CD4-positive, alpha-beta T cell treated with Interleukin-12 subunit alpha and Interleukin-12 subunit beta, for 1 hour (primary cell): Measurements from ENCODE around the gene ZNF396.
A peak's percentile ranks its signal among the peaks of the same experiment; 100 is the strongest.

Source experiments
- DNase-seq: peaks from one replicate; pipeline ENCODE4 v3.0.0-alpha.2; 2020

Gene ZNF396

DNA sequence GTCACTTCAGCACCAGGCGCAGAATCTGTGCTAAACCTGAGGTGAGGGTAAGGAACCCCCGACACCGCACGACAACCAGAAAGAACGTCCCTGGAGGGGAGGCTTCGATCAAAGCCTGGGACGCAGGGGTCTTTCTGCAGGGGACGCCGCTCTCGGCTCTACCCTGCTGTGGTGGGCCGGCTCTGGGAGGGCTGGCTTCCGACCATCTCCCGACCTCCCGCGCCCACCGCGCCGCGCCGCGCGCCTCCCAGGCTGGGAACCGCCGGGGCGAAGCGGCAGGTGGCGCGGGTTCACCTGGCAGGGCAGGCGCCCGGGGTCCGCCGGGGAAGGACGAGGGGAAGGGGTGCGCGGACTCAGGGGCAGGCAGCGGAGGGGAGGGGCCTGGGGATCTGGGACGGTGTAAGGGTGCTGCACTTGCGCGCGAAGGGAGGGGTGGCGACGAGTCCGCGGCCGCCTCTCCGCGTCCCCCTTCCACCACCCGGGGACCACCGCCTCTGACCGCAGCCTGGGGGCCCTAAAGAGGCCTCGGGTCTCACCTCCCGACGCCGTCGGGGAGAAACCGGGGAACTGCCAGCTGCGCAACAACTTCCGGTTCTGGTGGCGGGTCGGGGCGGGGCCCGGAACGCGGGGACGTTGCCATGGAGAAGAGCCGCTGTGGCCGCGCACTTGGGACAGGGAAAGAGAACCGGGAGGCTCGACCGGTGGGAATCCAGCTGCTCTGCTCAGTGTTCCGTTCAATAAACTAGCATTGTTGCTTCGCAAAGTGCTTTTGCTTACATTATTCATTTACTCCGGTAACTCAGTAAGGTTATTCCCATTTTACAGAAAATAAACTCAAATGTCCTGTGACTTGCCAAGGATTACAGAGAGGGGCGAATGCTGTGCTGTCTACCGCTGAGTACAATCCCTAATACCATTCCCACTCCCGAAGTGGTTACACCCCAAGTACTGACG is at the start of gene ZNF396:
Gene ZNF396 (minus strand): TSS at position 596 of the 954 bp plus-strand sequence. CDS start 3,045 bp downstream, outside the sequence.
- peak; percentile 72 for DNase-seq

DNA sequence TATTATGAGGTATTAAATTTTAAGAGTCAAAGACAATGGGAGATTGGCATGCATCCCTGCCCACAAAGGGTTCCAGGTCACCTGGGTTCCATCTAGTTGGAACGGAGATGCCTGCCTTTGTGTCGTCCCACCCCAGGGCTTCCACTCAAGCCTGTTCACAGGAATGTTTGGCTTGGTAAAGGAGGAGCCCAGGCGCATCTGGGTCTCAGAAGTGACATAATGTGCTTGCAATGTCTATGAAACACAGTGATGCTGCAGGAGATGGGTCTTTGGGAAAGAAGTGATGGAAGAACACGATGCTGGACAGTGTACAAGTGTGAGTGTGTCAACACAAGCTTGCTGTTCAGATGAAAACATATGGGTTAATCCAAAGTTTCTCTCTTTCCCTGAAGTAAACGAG is 49.6 kb upstream of the ZNF396 start:
- no peak for DNase-seq

DNA sequence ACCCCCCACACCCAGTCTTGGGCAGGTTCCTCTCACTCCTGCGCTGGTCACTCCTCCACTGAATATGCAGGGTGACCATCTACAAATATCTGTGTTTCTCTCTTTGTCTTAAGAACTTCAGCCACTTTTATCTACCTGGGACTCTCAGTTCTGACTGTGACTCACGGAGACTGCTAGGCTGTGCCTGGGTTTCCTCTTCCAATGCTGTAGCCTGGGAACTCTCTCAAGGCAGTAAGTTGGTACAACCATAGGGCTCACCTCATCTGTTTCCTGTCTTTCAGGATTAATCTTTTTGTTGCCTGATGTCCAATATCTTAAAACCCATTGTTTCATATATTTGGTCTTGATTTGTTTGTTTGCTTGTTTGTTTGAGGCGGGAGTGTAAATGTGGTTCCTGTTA is 47.2 kb upstream of the ZNF396 start:
- DNase-seq: no peak

DNA sequence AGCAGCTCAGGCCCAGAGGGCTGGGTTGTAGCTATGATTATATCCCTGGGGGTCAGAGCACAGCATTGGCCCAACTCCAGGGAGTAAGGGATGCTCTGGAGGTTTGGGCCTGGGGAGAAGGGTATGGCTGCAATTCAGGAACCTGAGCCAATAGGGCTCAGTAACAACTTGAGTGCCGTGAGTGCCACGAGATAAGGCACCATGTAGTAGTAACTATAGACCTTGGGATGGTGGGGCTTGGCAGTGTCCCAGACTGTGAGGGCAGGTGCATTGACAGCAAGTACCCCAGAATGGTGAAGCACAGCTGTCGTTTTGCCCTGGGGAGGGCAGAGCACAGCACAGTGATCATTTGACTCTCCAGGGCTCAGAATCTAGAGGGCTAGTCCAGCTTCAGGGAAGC is 45.1 kb upstream of the ZNF396 start:
- no peak for DNase-seq

DNA sequence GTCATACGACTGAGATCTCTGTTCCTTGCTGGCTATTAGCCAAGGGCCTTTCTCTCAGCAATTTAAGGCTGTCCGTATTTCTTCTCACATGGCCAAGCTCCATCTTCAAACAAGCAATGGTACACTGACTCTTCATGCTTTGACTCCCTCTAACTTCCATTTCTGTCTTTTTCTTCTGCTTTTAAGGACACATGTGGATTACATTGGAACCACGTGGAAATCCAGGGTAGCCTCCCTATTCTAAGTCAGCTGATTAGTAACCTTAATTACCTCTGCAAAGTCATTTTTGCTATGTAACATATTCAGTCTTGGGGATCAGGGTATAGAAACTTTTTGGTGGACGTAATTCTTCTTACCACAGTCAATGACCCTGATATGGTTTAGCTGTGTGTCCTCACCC is 41.5 kb upstream of the ZNF396 start:
- DNase-seq: no peak

DNA sequence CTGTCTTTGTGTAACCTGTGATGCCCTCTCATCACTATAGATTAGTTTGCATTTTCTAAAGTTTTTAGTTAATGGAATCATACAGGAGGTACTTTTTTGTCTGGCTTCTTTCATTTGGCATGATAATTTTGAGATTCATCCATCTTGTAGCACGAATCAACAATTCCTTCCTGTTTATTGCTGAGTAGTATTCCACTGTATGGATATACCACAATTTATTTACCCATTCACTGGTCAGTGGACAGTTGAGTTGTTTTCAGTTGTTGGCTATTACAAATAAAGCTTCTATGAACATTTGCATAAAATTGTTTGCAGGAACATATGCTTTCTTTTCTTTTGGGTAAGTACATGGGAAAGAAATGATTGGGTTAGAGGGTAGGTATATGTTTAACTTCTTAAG is 40.1 kb upstream of the ZNF396 start:
- DNase-seq: no peak

DNA sequence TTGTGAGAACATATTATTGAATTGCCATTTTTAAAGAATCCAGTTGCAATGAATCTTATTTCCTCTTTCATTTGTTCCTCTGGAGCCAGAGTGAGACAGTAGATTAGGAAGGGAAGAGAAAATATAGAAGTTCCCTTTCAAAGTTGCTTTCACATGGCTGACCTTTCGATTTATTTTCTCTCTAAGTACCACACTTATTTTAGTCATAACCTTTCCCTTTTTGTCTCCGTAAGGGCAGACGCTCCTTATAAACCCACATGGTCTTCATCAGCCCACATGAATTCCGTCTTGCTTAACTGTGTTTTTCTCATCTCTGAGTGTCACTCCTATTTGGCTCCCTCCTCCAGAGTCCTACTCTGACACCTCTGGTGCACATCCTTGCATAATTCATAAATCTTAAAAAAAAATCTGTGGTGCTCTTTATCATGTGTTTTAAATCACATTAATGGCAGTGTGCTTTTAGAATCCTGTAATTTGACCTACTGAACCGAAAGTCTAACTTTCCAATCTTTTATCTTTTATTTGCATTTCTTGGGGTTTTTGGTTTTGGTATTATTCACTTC is 38.5 kb upstream of the ZNF396 start:
- DNase-seq: no peak

DNA sequence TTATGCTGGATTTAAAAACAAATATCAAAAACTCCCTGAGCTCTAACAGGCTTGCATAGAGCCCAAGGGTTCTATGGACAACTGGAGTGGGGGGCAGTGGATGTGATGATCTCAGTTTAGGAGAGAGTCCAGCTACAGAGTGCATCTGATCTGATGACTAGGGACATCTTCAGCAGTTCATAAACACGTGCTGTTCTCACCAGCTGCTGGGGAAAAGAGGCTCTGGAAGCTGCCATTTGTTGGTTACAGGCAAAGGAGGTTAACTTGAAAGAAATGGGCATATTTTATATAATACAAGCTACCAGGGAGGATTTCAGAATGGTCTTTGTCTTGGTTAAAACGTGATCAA is 36.0 kb upstream of the ZNF396 start:
- no peak for DNase-seq

DNA sequence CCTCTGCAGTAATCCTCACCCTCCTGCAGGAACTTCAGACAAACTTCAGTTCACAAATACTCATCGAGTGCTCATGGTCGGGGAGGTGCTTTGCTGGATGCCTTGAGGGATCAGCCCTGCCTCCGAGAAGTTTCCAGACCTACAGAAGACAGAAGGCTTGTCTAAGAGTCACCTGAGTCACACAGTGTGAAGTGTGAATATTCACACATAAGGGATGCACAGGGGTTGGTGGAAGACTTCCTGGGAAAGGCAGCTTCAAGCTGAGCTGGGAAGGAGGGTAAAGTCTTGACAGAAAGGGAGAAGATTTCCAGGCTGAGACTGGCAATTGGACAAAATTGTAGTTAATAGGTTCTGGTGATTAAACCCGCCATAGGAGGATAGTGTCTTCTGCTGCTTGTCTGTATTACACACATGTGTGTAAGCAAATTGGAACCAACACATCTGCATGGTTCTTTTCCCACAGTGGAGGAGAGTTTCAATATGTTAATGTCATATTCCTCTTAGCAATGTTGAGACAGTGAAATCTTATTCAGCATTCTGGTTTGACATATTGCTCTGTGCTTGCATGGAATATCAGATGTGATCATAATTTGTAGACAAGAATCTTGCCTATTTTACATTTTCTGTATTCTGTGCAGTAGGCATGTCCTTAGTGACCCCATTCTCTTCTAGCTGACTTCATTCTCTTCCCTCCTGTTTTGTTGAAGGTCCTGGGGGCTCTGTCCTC is 34.7 kb upstream of the ZNF396 start:
- no peak for DNase-seq

DNA sequence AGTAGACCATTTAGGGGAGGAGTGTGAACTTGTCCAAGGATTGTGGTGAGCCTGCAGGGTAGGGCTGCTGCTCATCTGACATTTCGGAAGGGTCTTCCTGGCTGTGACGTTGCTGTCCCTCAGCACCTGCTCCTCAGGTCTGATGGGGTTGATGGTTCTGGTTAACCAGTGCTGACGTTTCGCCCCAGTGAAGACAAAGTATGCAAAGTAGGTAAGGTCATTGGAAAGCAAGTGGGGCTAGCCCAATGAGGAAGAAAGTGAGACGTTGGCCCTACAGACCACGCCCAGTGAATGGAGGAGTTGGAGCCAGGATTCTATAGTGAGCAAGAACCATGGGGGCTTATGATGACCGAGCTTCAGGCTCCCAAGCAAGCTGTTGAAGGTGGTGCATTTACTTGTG is 33.4 kb upstream of the ZNF396 start:
- DNase-seq: no peak

DNA sequence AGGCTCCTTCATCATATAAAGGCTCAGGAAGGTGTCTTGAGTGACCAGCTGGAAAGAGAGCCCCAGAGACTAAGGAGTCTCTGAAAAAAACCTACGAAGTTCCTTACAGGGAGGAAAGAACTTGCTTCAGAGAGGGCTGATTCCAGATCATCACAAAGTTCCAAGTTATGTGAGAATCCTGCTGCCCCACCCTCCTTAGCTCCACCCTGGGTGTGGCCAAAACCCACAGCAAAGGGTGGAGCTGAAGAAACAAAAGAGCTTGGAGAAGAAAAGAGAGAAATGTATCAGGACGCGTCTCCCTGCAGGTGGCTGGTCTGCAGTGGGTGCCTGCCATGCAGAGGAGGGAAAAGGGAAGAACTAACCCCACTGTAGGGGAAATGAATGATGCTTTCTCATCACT is 32.8 kb upstream of the ZNF396 start:
- DNase-seq: no peak

DNA sequence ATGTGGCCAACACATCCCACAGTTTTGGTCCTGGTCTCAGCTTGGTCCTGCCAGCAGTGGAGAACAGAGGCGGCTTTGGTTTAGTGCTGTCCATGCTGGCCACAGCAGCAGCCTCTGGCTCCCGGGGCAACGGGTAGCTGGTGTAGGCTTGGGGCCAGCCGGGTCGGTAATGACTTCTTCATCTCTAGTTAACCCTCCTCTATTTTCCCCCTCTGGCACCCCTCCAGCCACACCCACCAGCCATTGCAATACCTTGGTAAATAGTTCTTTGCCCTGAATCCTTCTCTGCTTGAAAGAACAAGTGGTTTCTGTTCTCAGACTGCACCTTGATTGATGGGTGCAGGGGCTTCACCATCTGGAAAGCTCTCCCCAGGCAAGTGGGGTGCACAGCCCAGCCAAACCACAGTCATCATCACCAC is 31.7 kb upstream of the ZNF396 start:
- no peak for DNase-seq

DNA sequence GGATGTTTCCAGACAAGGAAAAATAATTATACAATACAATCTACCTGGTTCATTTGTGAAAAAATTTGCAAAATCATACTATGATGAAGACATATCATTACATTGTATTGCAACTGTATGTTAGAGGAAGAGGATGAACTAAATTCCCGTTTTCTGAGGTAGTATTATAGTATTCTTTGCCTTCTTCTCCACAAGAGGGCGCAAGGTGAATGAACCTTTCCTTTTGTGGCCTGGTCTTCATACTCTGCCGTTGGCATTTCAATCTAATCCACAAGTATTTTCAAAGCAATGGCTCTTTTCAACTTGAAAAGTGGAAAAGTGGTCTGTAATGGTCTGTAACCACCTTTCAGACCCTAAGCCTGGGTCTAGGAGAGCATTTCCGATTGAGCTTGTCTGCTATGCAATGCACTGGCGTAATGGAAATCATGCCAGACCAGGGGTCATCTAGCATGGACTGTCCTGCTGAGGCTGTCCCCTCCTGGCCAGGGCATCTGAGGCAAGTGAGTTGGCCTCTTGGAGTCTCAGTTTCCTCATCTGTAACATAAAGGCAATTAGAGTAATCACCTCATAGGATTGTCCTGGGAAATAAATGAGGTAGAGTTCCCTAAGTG is 30.8 kb upstream of the ZNF396 start:
- peak; percentile 67 for DNase-seq

DNA sequence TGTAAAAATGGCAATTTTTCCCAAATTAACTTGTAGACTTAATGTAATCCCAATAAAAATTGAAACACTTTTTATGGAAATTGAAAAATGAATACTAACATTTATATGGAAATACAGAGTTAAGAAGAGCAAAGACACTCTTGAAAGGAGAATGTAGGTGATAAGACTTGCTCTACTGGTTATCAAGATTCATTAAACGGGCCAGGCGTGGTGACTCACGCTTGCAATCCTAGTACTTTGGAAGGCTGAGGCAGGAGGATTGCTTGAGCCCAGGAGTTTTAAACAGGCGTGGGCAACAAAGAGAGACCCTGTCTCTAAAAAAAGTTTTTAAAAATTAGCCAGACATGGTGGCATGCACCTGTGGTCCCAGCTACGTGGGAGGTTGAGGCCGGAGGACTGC is 29.5 kb upstream of the ZNF396 start:
- DNase-seq: no peak

DNA sequence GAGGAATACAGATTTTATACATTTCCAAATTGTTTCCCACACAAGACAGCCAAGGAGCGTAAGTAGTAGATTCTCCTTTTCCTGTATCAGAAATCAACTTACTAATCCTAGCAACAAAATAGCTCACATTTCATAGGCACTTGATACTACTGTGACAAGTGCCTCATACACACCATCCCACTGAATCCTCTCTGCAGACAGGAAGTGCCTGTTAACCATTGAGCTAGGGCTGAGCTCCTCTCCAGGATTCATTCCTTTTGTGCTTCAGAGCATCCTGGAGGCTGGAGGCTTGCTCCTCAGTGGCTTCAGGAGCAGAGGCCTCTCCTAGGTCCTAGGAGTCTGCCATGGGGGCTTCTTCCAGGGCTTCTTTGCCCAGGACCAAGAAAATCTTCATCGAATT is 20.8 kb upstream of the ZNF396 start:
- DNase-seq: no peak

DNA sequence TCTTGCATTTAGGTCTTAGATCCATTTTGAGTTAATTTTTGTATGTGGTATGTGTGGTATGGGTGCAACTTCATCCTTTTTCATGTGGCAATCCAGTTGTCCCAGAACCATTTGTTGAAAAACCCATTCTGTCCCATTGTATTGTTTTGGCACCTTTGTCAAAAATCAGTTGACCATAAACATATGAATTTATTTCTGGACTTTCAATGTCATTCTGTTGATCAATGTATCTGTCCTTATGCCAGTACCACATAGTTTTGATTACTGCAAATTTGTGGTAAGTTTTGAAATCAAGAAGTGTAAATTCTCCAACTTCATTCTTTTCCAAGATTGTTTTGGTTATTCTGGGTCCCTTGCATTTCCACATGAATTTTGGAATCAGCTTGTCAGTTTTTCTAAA is 16.6 kb upstream of the ZNF396 start:
- DNase-seq: no peak

DNA sequence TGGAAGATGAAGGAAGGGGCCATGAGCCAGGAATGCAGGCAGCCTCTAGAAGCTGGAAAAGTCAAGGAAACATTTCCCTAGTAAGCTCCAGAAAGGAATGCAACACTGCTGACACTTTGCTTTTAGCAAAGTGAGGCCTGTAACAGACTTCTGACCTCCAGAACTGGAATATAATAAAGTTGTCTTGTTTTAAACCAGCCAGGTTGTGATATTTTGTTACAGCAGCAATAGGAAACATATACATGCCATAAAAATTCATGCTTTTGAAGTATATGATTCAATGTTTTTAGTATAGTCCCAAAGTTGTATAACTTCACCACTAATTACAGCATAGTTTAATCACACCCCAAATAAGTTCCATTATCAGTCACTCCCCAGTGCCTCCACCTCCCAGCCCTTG is 15.2 kb upstream of the ZNF396 start:
- DNase-seq: no peak

DNA sequence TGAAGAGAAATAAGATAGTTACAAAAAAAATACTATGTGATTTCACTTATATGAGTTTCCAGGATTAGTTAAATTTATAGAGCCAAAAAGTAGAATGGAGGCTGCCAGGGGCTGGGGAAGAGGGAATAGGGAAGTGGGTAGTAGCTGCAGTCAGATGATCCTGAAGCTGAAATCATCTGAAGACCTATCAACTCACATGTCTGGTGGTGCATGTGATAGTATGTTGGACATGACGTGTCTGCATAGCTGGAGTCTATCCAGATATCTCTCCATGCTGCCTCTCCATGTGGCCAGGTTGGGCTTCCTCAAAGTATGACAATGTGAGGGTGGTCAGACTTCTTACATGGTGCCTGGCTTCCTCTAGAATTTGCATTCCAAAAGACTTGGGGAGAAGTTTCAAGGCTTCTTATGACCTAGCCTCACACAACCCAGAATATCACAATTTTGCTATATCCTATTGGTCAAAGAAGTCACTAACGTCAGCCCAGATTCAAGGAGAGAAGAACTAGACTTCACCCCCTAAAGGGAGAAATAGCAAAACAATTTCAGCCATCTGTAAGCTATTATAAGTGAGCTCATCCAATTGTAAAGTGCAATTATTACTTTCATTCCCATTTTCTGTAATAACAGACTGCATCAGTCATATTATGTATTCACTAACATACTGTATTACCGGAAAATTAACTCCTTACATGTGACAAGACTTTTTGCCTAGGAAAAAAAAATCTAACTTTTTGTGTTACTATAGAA is 14.0 kb upstream of the ZNF396 start:
- no peak for DNase-seq

DNA sequence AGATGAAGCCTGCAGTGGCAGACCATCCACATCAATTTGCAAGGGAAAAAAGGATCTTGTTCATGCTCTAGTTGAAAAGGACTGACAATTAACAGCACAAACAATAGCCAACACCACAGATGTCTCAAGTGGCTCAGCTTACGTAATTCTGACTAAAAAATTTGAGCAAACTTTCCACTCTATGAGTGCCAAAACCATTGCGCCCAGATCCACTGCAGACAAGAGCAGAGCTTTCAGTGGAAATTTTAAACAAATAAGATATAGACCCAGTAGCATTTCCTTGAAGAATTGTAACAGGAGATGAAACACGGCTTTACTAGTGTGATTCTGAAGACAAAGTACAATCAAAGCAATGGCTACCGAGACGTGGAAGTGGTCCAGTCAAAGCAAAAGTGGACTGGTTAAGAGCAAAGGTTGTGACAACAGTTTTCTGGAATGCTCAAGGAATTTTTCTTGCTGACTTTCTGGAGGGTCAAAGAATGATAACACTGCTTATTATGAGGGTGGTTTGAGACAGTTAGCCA is 12.0 kb upstream of the ZNF396 start:
- no peak for DNase-seq

DNA sequence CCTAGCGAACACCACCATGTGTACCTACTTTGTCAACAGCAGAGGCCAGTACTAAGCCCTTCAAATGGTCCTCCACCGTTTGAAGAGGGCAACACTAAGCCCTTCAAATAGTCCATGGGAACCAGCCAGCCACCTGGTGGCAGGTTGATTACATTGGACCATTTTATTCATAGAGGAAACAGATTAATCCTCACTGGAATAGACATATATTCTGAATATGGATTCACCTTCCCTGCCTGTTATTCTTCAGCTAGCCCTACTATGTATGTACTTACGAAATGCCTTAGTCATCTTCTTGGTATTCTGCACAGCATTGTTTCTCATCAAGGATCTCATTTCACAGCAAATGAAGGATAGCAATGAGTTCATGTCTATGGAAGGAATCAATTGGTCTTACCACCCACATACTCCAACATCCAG is 10.0 kb upstream of the ZNF396 start:
- DNase-seq: no peak

DNA sequence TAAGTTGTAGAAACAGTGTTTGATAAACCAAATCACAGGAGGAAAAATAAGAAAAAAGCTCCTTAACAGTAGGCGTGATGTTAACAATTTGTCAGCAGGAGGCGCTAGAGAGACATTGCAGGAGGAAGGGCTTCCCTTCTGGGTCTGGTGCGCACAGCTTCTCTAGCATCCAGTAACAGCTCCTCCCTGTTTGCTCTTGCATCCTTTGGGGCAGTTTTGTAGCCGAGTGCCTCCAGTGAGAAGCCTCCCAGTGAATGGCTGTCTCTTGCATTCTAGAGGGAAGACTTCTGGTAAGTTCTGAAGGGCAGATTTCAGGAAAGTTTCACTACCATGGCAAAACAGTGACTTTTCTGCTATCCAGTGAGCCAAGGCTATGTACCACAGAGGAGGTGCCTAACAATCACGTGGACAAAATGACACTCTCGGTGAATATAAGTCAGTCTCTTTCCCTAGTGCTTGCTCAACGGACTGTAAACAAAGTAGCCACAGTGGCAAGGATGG is 9.5 kb upstream of the ZNF396 start:
- DNase-seq: peak; percentile 78

DNA sequence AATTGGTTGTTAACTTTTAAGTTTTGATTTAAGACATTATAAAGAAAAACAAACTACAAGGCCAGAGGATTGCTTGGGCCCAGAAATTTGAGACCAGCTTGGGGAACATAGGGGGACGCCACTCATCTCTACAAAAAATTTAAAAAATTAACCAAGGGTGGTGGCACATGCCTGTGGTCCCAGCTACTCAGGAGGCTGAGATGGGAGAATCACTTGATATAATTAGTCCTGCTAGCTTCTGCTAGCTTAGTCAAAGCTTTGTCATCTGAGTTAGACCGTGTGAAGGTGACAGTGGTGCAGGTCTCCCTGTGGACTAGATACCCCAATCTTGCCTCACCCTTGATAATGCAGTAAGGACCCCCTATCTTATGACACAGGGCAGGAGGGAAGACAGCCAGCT is 6.0 kb upstream of the ZNF396 start:
- DNase-seq: no peak
